ENCODE data around the gene CRNN.
A peak's percentile ranks its signal among the peaks of the same experiment; 100 is the strongest.

CRNN gene

GRCh38 chr1:152413909-152414308 is at the start of gene CRNN:
Gene CRNN, minus strand, starts transcription at chr1:152414263. Its CDS starts 2,030 bp downstream, at chr1:152412233.
- DNase-seq = no peak

DNA sequence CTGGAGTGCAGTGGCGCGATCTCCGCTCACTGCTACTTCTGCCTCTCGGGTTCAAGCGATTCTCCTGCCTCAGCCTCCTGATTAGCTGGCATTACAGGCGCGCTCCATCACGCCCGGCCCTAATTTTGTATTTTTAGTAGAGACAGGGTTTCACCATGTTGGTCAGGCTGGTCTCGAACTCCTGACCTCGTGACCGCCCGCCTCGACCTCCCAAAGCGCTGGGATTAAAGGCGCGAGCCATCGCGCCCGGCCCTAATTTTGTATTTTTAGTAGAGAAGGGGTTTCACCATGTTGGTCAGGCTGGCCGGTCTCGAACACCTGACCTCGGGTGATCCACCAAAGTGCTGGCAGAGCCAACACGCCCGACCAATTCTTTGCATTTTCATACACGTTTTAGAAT is 48.6 kb upstream of the CRNN start:
- no peak for DNase-seq

DNA sequence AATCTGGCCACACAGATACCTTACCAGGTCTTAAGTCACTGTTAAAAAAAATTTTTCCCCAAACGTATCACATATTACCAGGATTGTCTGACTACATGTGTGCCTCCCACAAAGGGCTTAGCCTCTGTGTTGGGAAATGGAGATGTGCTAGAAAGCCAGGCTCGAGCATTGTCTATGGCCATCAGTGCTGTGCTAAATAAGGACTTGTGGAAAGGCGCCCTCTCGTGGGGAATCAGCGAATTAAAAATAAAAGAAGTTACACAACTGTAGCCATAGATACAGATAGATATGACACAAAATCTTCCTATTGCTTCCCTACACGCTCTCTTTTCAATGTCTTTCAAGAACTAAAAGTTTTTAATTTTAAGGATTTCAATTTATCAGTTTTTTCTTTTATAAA is 47.5 kb upstream of the CRNN start:
- peak in 18 of 51 donors; percentile 0 to 49 (median 10) for DNase-seq

- no peak for DNase-seq
These were observed 46.5 kb upstream of the CRNN start for GRCh38 chr1:152460529-152460899.

GRCh38 chr1:152459596-152460528 is 45.8 kb upstream of the CRNN start:
- peak in 35 of 51 donors; percentile 1 to 69 (median 28) for DNase-seq

DNA sequence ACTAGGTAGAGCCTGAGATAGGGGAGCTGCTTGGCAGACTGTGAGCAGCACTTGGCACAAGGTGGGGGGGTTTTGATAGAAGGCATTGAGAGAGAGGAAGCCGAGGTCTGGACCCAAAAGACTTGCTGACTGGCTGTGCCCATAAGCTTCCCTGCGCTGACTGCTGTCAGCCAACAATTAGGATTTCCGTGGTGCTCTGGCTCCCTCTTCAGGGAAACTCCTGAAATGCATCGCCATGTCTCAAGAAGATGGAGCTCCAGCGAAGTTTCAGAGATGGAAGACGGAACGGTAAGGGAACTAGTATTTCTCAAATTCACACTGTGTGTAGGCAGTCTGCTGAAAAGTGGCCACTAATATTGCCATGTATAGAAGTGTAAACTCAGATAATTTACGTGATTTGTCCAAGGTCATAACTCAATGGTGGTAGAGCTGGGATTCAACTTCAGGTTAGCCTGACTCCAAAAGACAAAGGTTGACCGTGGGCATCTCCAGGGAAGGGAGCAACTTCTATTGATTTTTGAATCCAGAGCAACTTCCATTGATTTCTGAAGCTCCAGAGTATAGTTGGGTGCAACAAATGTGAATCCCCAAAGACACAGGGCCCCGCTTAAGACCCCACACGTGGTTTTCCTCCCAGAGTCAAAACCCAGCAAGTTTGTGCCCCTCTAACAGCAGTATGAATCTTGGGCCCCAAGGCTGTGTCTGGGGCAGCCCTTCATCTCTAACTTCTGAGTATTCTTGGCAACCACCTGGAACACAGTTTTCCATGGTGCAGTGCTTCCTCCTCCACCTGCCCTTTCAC is 44.5 kb upstream of the CRNN start:
- DNase-seq = peak in 48 of 51 donors; percentile 3 to 80 (median 44)

GRCh38 chr1:152457561-152457960 is 43.5 kb upstream of the CRNN start:
- DNase-seq = no peak

GRCh38 chr1:152457071-152457470 is 43.0 kb upstream of the CRNN start:
- DNase-seq = no peak

DNA sequence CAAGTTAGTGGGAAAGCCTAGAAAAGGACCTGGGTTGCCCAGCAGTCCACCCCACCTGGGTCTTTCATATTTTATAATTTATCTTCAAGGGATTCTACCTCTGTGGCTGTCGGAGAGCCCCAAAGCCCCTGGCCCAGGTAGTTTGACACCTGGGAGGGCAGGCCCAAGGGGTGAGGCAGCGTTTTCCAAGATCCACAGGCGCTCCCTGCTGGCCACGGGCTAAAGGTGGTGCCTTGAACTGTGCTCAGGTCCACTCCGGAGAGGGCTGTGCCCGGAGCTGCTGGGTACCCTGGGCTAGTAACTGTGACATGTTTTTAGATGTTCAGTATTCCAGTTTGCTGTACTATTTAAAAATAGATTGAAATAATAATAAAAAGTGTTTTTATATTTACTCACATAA is 37.2 kb upstream of the CRNN start:
- DNase-seq = no peak

GRCh38 chr1:152449661-152450060 is 35.6 kb upstream of the CRNN start:
- no peak for DNase-seq

DNA sequence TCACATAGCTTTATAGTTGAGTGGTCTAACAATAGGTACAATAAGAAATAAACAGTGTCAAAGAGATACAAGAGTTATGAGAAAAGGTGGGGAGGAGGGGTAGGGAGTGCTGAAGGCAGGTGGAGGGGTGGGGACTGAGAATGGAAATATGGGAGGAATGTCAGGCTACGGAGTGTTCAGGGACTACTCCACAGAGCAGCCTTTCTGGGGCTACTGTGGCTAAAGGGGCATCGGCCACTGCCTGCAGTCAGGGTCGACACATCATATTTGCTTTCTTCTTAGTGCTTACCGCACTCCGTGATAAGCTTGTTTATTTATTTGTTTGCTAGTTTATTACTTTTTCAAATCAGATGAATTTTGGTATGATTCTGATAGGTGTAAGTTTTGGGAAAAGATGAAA is 34.4 kb upstream of the CRNN start:
- DNase-seq = no peak

GRCh38 chr1:152448095-152448494 is 34.0 kb upstream of the CRNN start:
- DNase-seq = no peak

GRCh38 chr1:152447484-152447883 is 33.4 kb upstream of the CRNN start:
- no peak for DNase-seq

DNA sequence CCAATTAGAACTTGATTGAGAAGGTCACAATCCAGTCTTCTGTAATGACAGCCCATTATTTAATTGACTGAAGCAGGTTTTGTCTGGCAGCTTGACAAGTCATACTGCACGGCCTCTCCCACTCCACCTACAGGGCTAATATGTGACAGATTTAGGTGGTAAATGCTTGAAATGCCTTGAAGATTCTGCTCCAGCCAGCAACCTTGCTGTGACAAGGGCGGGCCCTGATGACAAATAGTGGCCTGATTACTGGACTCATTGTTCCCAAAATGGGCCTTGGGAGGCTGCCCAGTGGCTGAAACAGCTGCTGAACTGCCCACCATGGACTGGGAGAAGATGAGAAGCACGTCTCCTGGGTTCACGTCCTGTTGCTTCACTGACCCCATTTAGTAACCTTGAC is 30.0 kb upstream of the CRNN start:
- no peak for DNase-seq

DNA sequence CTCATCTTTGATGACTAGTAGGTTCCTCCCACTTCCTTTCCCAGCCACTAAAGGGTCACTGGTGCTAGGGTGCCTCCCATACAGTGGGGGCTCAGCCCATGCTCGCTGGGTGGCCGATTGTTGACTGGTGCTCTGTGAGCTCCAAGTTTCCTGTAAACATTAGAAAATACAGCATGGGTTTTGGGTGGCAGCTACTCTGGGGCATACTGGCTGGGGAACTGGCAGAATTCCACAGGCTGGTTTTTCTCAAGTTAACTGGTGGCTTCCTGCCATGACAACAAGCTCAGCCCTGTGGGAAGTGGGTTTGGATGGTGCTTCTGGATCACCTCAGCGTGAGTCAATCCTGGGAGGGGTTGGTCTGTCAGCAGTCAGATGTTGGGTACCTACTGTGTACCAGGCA is 28.7 kb upstream of the CRNN start:
- no peak for DNase-seq

DNA sequence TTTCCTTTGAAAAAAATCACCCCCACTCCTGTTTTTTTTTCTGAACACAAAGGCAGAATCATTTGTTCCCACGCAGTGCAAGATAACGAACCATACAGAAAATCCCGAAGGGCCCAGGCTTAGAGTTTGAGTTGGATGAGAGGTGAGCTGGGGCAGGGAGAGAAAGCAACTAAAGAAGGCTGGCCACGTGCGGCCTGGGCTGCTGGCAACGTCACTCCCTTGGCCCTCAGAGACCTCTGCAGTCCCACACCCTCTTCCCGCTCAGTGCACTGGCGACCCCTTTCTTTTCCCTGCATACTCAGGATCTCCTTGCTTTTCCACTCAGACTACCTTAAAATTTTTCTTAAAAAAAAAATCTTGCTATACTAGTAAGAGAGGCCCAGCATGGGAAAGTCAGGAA is 28.2 kb upstream of the CRNN start:
- no peak for DNase-seq

DNA sequence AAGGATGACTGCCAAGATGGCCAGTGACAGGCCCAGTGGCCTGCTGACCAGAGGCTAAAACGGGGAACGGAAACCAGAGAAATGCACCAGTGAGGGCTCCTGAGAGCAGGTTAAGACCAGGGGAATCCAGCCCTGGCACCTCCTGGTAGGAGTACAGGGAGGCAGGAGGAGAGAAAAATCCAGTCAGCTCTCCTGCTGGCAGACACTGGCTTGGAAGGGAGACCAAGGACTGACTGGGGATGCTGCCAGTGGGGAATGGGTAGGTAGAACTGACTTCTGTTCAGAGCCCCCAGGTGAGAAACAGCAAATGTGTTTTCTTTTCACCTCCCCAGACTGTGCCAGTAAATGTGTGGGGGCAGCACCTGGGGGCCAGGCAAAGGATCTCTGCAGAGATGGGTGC is 27.7 kb upstream of the CRNN start:
- no peak for DNase-seq

- peak in 41 of 51 donors; percentile 2 to 73 (median 33) for DNase-seq
These were observed 26.8 kb upstream of the CRNN start for GRCh38 chr1:152440635-152441471.

DNA sequence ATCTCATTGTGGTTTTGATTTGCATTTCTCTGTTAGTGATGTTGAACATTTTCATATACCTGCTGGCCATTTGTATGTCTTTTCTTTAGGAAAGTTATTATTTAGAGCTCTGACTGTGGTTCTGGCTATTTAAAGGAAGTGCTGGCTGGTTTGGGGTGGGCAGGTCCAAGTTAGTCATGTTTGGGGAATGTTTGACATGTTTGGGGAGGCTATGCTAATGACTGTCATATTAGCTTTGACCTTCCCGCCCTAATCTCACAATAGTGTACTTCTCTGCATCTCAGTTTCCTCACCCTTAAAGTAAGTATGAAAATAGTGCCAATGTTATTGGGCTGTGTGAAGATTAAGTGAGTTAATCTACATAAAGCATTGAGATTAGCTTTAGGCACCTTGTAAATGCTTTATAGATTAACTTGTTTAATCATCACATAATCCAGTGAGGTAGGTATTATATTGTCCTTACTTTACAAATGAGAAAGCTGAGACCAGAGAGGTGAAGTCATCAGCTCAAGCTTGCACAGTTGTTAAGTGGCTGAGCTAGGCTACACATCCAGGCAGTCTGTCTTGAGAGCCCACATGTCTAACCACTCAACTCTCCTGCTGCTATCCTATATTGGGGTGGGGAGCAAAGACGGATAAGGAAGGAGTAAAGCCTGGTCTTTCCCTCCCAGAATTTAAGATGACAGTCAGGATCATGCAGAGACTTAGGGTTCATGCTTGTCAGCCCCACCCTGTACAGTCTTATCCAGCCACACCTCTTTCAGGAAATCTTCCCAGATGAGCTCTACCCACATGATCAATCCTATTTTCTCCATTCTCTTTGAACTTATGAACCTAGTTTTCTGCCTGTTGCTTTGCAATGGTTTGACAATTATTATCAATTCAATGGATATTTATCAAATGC is 22.8 kb upstream of the CRNN start:
- no peak for DNase-seq

DNA sequence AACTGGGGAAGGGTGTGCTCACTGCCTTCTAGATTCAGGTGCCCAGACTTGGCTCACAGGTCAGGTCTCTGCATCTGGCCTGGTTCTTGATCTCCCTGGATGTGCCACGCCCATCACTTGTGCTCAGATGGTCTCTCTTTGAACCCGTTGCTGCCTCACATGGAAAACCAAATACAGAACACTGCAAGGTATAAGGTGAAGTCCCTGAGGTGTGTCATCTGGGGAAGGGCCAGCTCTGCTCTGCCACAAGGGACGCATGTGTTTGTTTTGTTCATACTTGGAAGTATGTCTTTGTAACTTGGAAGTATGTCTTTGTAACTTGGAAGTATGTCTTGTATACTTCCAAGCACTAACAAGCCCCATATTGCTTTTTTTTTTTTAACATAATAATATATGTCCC is 13.4 kb upstream of the CRNN start:
- no peak for DNase-seq

- no peak for DNase-seq
These were observed 12.7 kb upstream of the CRNN start for GRCh38 chr1:152426731-152427130.

Data from hypothalamus (tissue), 51 donors.